K562 (cell line): ENCODE measurements around the gene ARMS2. TPM values are rescaled to one million over a fixed set of nuclear protein-coding genes. Genes with fewer than 3 reads are reported as not detected.

Source experiments
- ATAC-seq: fragments of 200-7000 bp; cut with Tn5 transposase; 3 replicates; pipeline ENCODE4 v1.9.1; 2020; ENCODE audit warnings: moderate library complexity
- BruUV-seq: library from RNA; stranded (reverse); fragments of 400-500 nt; replicated peaks from 2 replicates; lab custom pipeline; 2021; lab: Mats Ljungman, UMichigan
- CTCF ChIA-PET: fragments of 300-600 bp; formaldehyde crosslinking; extraction: SDS; loops from one replicate; lab custom pipeline; 2021; ENCODE audit warnings: low intra/inter-chr PET ratio; lab: Yijun Ruan, JAX
- POLR2A ChIA-PET: fragments of 300-600, 350-650 bp; sonication (Branson Sonifier 250); formaldehyde crosslinking; extraction: SDS; loops from one replicate; lab custom pipeline; 2021; ENCODE audit warnings: antibody characterized with exemption, inconsistent platforms; lab: Yijun Ruan, JAX
- DNase-seq, 4 experiments: peaks; one replicate each; pipeline versions ENCODE4 v3.0.0 to v3.0.0-alpha.2; 2011 to 2018; ENCODE audit warnings: low spot score in 3 of 4, mixed read lengths in 3 of 4; ENCODE audit errors: extremely low read depth in 1 of 4
- FAIRE-seq: peaks from 2 replicates; lab custom pipeline; 2011; peaks lifted over from hg19 to GRCh38; lab: Jason Lieb, UNC
- H2AFZ ChIP-seq: 2 replicates; pipeline ENCODE4 v1.6.0; 2011; ENCODE audit warnings: low read depth, low read length, control low read depth, inconsistent platforms
- H3K27ac ChIP-seq: fragments of 200-600 bp; 3 replicates; pipeline ENCODE4 v1.8.0; 2011; ENCODE audit warnings: low read depth, mild to moderate bottlenecking, control low read depth, inconsistent platforms, low read length, moderate library complexity, mixed read lengths; ENCODE audit errors: extremely low read depth
- H3K27me3 ChIP-seq, 2 experiments: fragments of 300-600 bp in 1 of 2; 2 replicates in 1 of 2; 3 replicates in 1 of 2; pipeline versions ENCODE4 v1.6.0 to v1.8.0; 2011; ENCODE audit warnings: inconsistent platforms in 2 of 2, low read length in 2 of 2, mild to moderate bottlenecking in 1 of 2, mixed read lengths in 1 of 2, moderate library complexity in 1 of 2; ENCODE audit not compliant: control insufficient read depth in 2 of 2, insufficient read depth in 2 of 2
- H3K36me3 ChIP-seq: fragments of 300-600 bp; 3 replicates; pipeline ENCODE4 v1.8.0; 2011; ENCODE audit warnings: mild to moderate bottlenecking, low read length, inconsistent platforms; ENCODE audit not compliant: control insufficient read depth, insufficient read depth
- H3K4me1 ChIP-seq, 2 experiments: fragments of 200-600 bp in 1 of 2; replicated peaks in 1 of 2; 2 replicates in 1 of 2; 3 replicates in 1 of 2; pipeline versions ENCODE4 v1.5.1 to v1.8.0; 2011; ENCODE audit warnings: inconsistent platforms in 2 of 2, low read length in 2 of 2, mild to moderate bottlenecking in 1 of 2, mixed read lengths in 1 of 2, moderate library complexity in 1 of 2; ENCODE audit not compliant: control insufficient read depth in 2 of 2, insufficient read depth in 2 of 2
- H3K4me2 ChIP-seq: 2 replicates; pipeline ENCODE4 v1.6.1; 2011; ENCODE audit warnings: low read length, control low read depth, inconsistent platforms, mixed read lengths; ENCODE audit not compliant: insufficient read depth
- H3K4me3 ChIP-seq: fragments of 200-600 bp; sonication (generic), shearing (Covaris generic); 2 replicates; pipeline ENCODE4 v1.5.1; 2016; ENCODE audit warnings: control low read depth, inconsistent platforms
- H3K79me2 ChIP-seq: fragments of 200-600 bp; 3 replicates; pipeline ENCODE4 v1.8.0; 2011; ENCODE audit warnings: low read length, inconsistent platforms; ENCODE audit not compliant: control insufficient read depth, insufficient read depth
- H3K9ac ChIP-seq, 2 experiments: 2 replicates each; pipeline versions ENCODE4 v1.6.0 to v1.6.1; 2011; ENCODE audit warnings: low read depth in 2 of 2, low read length in 2 of 2, control low read depth in 1 of 2, inconsistent platforms in 1 of 2, mild to moderate bottlenecking in 1 of 2, mixed read lengths in 1 of 2; ENCODE audit not compliant: insufficient read depth in 1 of 2
- H3K9me1 ChIP-seq: one replicate; pipeline ENCODE4 v1.6.0; 2011; ENCODE audit warnings: inconsistent platforms, mild to moderate bottlenecking, low read length, moderate library complexity; ENCODE audit not compliant: control insufficient read depth, insufficient read depth
- H3K9me3 ChIP-seq: replicated peaks from 2 replicates; pipeline ENCODE4 v1.5.1; 2011; ENCODE audit warnings: low read depth, low read length, inconsistent platforms; ENCODE audit not compliant: control insufficient read depth, insufficient read depth
- H4K20me1 ChIP-seq: replicated peaks from 2 replicates; pipeline ENCODE4 v1.6.1; 2011; ENCODE audit warnings: low read length, inconsistent platforms, mixed read lengths; ENCODE audit not compliant: control insufficient read depth, insufficient read depth
- CC2D1A ChIP-seq: fragments of 450-650 bp; IDR thresholded peaks from 2 replicates; pipeline ENCODE4 v1.6.1; 2017; ENCODE audit warnings: mild to moderate bottlenecking
- CCAR2 ChIP-seq: fragments of 200-400 bp; formaldehyde crosslinking; IDR thresholded peaks from 2 replicates; pipeline ENCODE4 v1.6.1; 2017; ENCODE audit warnings: mild to moderate bottlenecking, low read depth, low read length
- CHD4 ChIP-seq: fragments of 200-600 bp; sonication (generic); IDR thresholded peaks from 3 replicates; pipeline ENCODE4 v1.6.1; 2012; ENCODE audit warnings: low read depth, mild to moderate bottlenecking, mixed read lengths, low read length, inconsistent platforms; ENCODE audit not compliant: insufficient read depth, insufficient replicate concordance, poor library complexity, severe bottlenecking
- E2F5 ChIP-seq: sonication (generic); formaldehyde crosslinking; IDR thresholded peaks from 2 replicates; pipeline ENCODE4 v1.8.0; 2022; ENCODE audit warnings: mild to moderate bottlenecking, missing genetic modification reagents
- FOXA1 ChIP-seq: fragments of 450-650 bp; IDR thresholded peaks from 2 replicates; pipeline ENCODE4 v1.6.1; 2016; ENCODE audit warnings: mild to moderate bottlenecking, borderline replicate concordance
- LEF1 ChIP-seq: fragments of 450-650 bp; IDR thresholded peaks from 2 replicates; pipeline ENCODE4 v1.6.1; 2016; ENCODE audit warnings: mild to moderate bottlenecking
- MEF2A ChIP-seq: IDR thresholded peaks from 2 replicates; pipeline ENCODE4 v1.6.1; 2011; ENCODE audit warnings: low read depth, mild to moderate bottlenecking, low read length, moderate library complexity; ENCODE audit not compliant: control insufficient read depth
- MEIS2 ChIP-seq: fragments of 450-650 bp; IDR thresholded peaks from 2 replicates; pipeline ENCODE4 v1.6.1; 2014; ENCODE audit warnings: mild to moderate bottlenecking; ENCODE audit not compliant: partially characterized antibody
- SMARCE1 ChIP-seq: fragments of 450-650 bp; IDR thresholded peaks from 2 replicates; pipeline ENCODE4 v1.7.1; 2016; ENCODE audit warnings: mild to moderate bottlenecking
- SMC3 ChIP-seq: conservative IDR thresholded peaks from 2 replicates; pipeline ENCODE4 v1.6.1; 2011; ENCODE audit warnings: low read depth, low read length, improper control_type of control experiment; ENCODE audit not compliant: insufficient read depth
- TCF3 ChIP-seq: sonication (generic); formaldehyde crosslinking; IDR thresholded peaks from 2 replicates; pipeline ENCODE4 v1.4.0; 2020; ENCODE audit warnings: mild to moderate bottlenecking, missing genetic modification reagents
- UBTF ChIP-seq, 2 experiments: IDR thresholded peaks; 2 replicates each; pipeline ENCODE4 v1.6.1; 2012; ENCODE audit warnings: improper control_type of control experiment in 2 of 2, low read depth in 2 of 2, low read length in 2 of 2, borderline replicate concordance in 1 of 2
- YBX1 ChIP-seq: fragments of 450-650 bp; IDR thresholded peaks from 2 replicates; pipeline ENCODE4 v1.7.1; 2016; ENCODE audit warnings: mild to moderate bottlenecking
- YY1 ChIP-seq, 3 experiments: IDR thresholded peaks; 2 replicates each; pipeline ENCODE4 v1.6.1; 2011; ENCODE audit warnings: low read length in 2 of 3, mild to moderate bottlenecking in 2 of 3, moderate library complexity in 2 of 3, borderline replicate concordance in 1 of 3, control low read depth in 1 of 3, low read depth in 1 of 3; ENCODE audit not compliant: insufficient read depth in 3 of 3, insufficient replicate concordance in 2 of 3, control insufficient read depth in 1 of 3, insufficient read length in 1 of 3; ENCODE audit errors: extremely low read depth in 1 of 3
- ZFP1 ChIP-seq: fragments of 450-650 bp; formaldehyde crosslinking; IDR thresholded peaks from 2 replicates; pipeline ENCODE4 v1.4.0; 2020; ENCODE audit warnings: mild to moderate bottlenecking, mixed read lengths
- ZNF134 ChIP-seq: fragments of 250-450 bp; sonication (Bioruptor Pico); conservative IDR thresholded peaks from 2 replicates; pipeline ENCODE4 v1.4.0; 2020
- ZNF507 ChIP-seq: conservative IDR thresholded peaks from 2 replicates; pipeline ENCODE4 v1.6.1; 2017; ENCODE audit warnings: missing genetic modification characterization, missing compliant biosample characterization
- ZNF512 ChIP-seq: IDR thresholded peaks from 2 replicates; pipeline ENCODE4 v1.6.1; 2016; ENCODE audit warnings: missing genetic modification characterization, missing compliant biosample characterization
- WGBS: fragments of 100-300 bp; shearing (Covaris generic); methylation state at CpG from one replicate; pipeline ENCODE4 v1.1.6; 2016; ENCODE audit warnings: low coverage, mixed read lengths; ENCODE audit not compliant: insufficient coverage; ENCODE audit errors: missing lambda C conversion rate; 5-methylcytosine and 5-hydroxymethylcytosine counted together
- in situ Hi-C: fragments of 300-500 bp; cut with MboI; formaldehyde crosslinking; loops from 4 replicates; pipeline ENCODE4 v1.15.0; 2018; ENCODE audit warnings: inconsistent platforms, mixed read lengths
- intact Hi-C: fragments of 100-400 bp; cut with micrococcal nuclease; formaldehyde crosslinking; loops from 2 replicates; pipeline ENCODE4 v1.14.2; 2022
- polyA plus RNA-seq, 8 experiments: library from polyadenylated mRNA; depleted of rRNA in 4 of 8; stranded (reverse) in 5 of 8; unstranded in 3 of 8; fragments of >200 nt; fragmentation: Nextera tagmentation in 2 of 8; fragmentation: Illumina TruSeq in 1 of 8; extraction: Ambion mirVana in 2 of 8; extraction: Trizol in 1 of 8; gene quantifications; 2 replicates each; pipeline versions ENCODE4 v1.2.1 to v1.2.3, GENCODE V29; 2011 to 2014; ENCODE audit warnings: inconsistent platforms in 1 of 8, missing spikeins in 1 of 8
- total RNA-seq, 7 experiments: library from RNA; depleted of rRNA in 6 of 7; stranded (reverse); fragments of >200 nt in 6 of 7; fragmentation: Illumina TruSeq in 2 of 7; extraction: Trizol in 2 of 7; gene quantifications; 2 replicates each; pipeline versions ENCODE4 v1.2.1 to v1.2.3, GENCODE V29; 2011 to 2021; ENCODE audit warnings: low replicate concordance in 1 of 7

ARMS2 gene
- total and polyA plus RNA-seq, 9 of the 15 experiments (the other 6 are each of a cell fraction or from before 2014, with no cell fraction given) = not detected

- no peak for TF ChIP-seq ZNF134
Observed at GRCh38 chr10:122500194-122500593, 45.7 kb downstream of the ARMS2 start (continued).

GRCh38 chr10:122500726-122501125 is 46.3 kb downstream of the ARMS2 start:
- Histone ChIP-seq H3K4me2 (no peak overlapping the region), H3K79me2 (no peaks in the 10 kb centered on the region), H3K9me1 (no peaks in the 10 kb centered on the region), H4K20me1 (no peaks in the 10 kb centered on the region), H3K9ac (no peak overlapping the region), H3K4me3 (no peak overlapping the region), H2AFZ (no peak overlapping the region), H3K27ac (no peak overlapping the region), H3K36me3 (no peaks in the 10 kb centered on the region), H3K9me3 (no peaks in the 10 kb centered on the region), H3K4me1 (no peaks in the 10 kb centered on the region), H3K27me3 (peaks cover under 1 to 15% of the 10 kb centered on the region in 2 experiments; a peak in 3 of 5 replicates)
- FAIRE-seq (no peak), DNase-seq (no peak), ATAC-seq (no peak)
- WGBS = 0% methylated on average over 4 of the region's 6 CpGs
- intact Hi-C loops = no loop called here
- CTCF ChIA-PET = no interaction called here
- POLR2A ChIA-PET = no interaction called here
- no TSS peak for BruUV-seq
- in situ Hi-C loops = no loop called here
- TF ChIP-seq MEF2A (no peak), CC2D1A (no peak), ZFP1 (no peak), FOXA1 (no peak), E2F5 (CRISPR knock-in tag) (no peak), SMARCE1 (no peak), UBTF (IDR thresholded peaks at IDR 0.05; ENCODE audit: borderline replicate concordance in 1 of 2, low read depth in 2 of 2, low read length in 2 of 2) (no peak), YBX1 (no peak), TCF3 (CRISPR knock-in tag) (no peak), ZNF507 (tag) (no peak), CCAR2 (no peak), LEF1 (no peak), YY1 (IDR thresholded peaks at IDR 0.05; ENCODE audit: borderline replicate concordance in 1 of 3, control insufficient read depth in 1 of 3, extremely low read depth in 1 of 3, insufficient read depth in 3 of 3, insufficient read length in 1 of 3, insufficient replicate concordance in 2 of 3, low read depth in 1 of 3, low read length in 2 of 3) (no peak), CHD4 (no peak), SMC3 (no peak), MEIS2 (no peak), ZNF512 (tag) (no peak)
